C4-2B (cell line): ENCODE data around the gene NUDT11.

Experiments used
- CTCF ChIP-seq: fragments of 450-650 bp; conservative IDR thresholded peaks from 2 replicates; pipeline ENCODE4 v1.5.1; 2017; ENCODE audit warnings: mild to moderate bottlenecking
- ZFX ChIP-seq: fragments of 450-650 bp; IDR thresholded peaks from 2 replicates; pipeline ENCODE4 v1.6.1; 2017

- TF ChIP-seq CTCF (peak; percentile 72), ZFX (no peak)
Observed at GRCh38 chrX:51459125-51459524, 37.3 kb downstream of the NUDT11 start.
